IMR-90 (cell line): Measurements from ENCODE around the gene GPC6.

ENCODE experiments used
- BHLHE40 ChIP-seq: fragments of 150-350 bp; IDR thresholded peaks from 2 replicates; pipeline ENCODE4 v1.6.1; 2016; ENCODE audit warnings: mild to moderate bottlenecking, low read depth, low read length
- MAFK ChIP-seq: IDR thresholded peaks from 2 replicates; pipeline ENCODE4 v1.6.1; 2012; ENCODE audit warnings: low read depth, low read length, improper control_type of control experiment
- MXI1 ChIP-seq: IDR thresholded peaks from 2 replicates; pipeline ENCODE4 v1.6.1; 2012; ENCODE audit warnings: low read depth, mild to moderate bottlenecking, low read length, moderate library complexity, borderline replicate concordance
- NFE2L2 ChIP-seq: fragments of 150-350 bp; IDR thresholded peaks from 2 replicates; pipeline ENCODE4 v1.6.1; 2016; ENCODE audit warnings: low read depth, mild to moderate bottlenecking, low read length
- POLR2A ChIP-seq: IDR thresholded peaks from 2 replicates; pipeline ENCODE4 v1.6.1; 2012; ENCODE audit warnings: mild to moderate bottlenecking, low read depth, low read length
- TF ChIP-seq, protein P1 (sequence below): conservative IDR thresholded peaks from 2 replicates; pipeline ENCODE4 v1.5.1; 2012; ENCODE audit warnings: mild to moderate bottlenecking, low read depth, low read length, improper control_type of control experiment
- TF ChIP-seq, protein P2 (sequence below): fragments of 150-350 bp; IDR thresholded peaks from 2 replicates; pipeline ENCODE4 v1.6.1; 2017; ENCODE audit warnings: mild to moderate bottlenecking, antibody characterized with exemption, low read length, low read depth

DNA sequence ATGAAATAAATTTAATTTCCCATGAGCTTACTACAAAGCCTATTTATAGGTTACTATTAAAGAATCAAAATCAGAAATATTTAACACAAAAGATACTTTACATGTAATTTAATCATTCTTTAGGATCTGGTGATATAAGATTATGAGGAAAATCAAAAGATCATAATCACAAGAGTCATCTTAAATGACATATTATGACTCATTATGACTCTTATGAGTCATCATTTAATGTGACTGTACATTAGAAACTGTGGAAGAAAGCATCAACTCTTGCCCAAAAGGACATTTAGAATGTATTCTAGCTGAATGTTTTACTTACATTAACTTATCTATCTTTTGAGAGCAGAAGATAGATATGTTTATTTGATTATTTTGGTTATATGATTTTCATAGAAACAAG lies 794.2 kb downstream of the GPC6 start:
- TF ChIP-seq NFE2L2 = no peak
- no peak for TF ChIP-seq POLR2A
- TF ChIP-seq, protein P1, sequence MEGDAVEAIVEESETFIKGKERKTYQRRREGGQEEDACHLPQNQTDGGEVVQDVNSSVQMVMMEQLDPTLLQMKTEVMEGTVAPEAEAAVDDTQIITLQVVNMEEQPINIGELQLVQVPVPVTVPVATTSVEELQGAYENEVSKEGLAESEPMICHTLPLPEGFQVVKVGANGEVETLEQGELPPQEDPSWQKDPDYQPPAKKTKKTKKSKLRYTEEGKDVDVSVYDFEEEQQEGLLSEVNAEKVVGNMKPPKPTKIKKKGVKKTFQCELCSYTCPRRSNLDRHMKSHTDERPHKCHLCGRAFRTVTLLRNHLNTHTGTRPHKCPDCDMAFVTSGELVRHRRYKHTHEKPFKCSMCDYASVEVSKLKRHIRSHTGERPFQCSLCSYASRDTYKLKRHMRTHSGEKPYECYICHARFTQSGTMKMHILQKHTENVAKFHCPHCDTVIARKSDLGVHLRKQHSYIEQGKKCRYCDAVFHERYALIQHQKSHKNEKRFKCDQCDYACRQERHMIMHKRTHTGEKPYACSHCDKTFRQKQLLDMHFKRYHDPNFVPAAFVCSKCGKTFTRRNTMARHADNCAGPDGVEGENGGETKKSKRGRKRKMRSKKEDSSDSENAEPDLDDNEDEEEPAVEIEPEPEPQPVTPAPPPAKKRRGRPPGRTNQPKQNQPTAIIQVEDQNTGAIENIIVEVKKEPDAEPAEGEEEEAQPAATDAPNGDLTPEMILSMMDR = no peak
- TF ChIP-seq BHLHE40 = peak; percentile 42; the same call in 1 of the 2 replicates
- peak; percentile 16; the same call in 1 of the 2 replicates for TF ChIP-seq MAFK
- no peak for TF ChIP-seq MXI1
- TF ChIP-seq, protein P2, sequence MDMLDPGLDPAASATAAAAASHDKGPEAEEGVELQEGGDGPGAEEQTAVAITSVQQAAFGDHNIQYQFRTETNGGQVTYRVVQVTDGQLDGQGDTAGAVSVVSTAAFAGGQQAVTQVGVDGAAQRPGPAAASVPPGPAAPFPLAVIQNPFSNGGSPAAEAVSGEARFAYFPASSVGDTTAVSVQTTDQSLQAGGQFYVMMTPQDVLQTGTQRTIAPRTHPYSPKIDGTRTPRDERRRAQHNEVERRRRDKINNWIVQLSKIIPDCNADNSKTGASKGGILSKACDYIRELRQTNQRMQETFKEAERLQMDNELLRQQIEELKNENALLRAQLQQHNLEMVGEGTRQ = no peak
